ENCODE data around the gene NUDT8. TPM values are rescaled to one million over a fixed set of nuclear protein-coding genes. Genes with fewer than 3 reads are reported as not detected.

The NUDT8 gene
- total and polyA plus RNA-seq, 9 of the 15 experiments (the other 6 are each of a cell fraction or from before 2014, with no cell fraction given): 0.23 to 27.8 (median 5.0) TPM

DNA sequence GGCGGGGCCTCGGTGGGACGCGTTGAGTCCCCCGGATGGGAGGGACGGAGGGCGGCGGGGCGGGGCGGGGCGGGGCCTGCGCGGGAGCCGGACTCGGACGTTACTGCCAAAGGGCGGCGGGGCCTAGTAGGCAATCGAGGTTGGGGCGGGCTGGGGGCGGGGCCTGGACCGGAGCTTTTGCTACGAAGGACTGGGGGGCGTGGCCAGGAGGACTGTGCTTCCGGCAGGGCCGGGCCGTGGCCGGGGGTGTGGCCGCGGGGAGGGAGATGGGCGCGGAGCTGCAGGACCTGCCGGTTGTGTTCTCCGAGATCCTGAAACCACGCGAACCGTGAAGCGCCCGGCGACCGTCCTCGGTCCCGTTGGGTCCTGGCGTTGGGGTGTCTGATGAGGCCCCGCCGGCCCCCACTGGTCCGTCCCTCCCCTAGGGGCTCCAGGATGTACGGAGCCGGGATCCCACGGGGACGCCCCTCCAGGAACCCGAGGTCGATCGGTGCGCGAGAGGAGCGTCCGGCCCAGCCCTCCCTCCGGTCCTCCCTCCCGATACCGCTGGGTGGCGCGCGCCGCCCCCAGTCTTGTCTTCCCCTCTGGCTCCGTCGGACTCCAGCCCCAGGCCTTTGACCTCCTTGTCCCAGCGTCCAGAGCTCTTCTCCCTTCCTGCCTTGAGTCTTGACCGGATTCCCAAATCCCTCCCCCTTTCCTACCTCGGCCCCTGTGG is 648 bp upstream of the NUDT8 start (continued):
- TF ChIP-seq NR2C2 (CRISPR knock-in tag; IDR thresholded peaks at IDR 0.05) (0 out of 2 replicates have a peak, but pooled peaks have one; percentile 27), NR2C2 (tag; IDR thresholded peaks at IDR 0.05) (peak; percentile 86), SAFB (IDR thresholded peaks at IDR 0.05; ENCODE audit: borderline replicate concordance, low read depth, low read length) (peak; percentile 24; the same call in 1 of the 2 replicates), PCBP1 (IDR thresholded peaks at IDR 0.05; ENCODE audit: low read depth, low read length, poor library complexity, severe bottlenecking) (no peak), LCOR (CRISPR knock-in tag; IDR thresholded peaks at IDR 0.05) (peak; percentile 85), GTF2F1 (IDR thresholded peaks at IDR 0.05; ENCODE audit: low read depth, low read length) (no peak), ZNF639 (CRISPR knock-in tag; conservative IDR thresholded peaks at IDR 0.05 in 1 of 2, IDR thresholded peaks at IDR 0.05 in 1 of 2) (peak in 1 of 2 experiments; percentile 90; a peak in 2 of 4 replicates), ATF4 (CRISPR knock-in tag; IDR thresholded peaks at IDR 0.05) (0 out of 2 replicates have a peak, but pooled peaks have one; percentile 32), NFIX (CRISPR knock-in tag; IDR thresholded peaks at IDR 0.05; ENCODE audit: low read depth) (no peak), STAG1 (CRISPR knock-in tag; IDR thresholded peaks at IDR 0.05; ENCODE audit: borderline replicate concordance) (no peak), NR1H2 (CRISPR knock-in tag; IDR thresholded peaks at IDR 0.05) (no peak), KDM1A (IDR thresholded peaks at IDR 0.05) (no peak), ZNF436 (CRISPR knock-in tag; IDR thresholded peaks at IDR 0.05) (no peak), ZBTB2 (IDR thresholded peaks at IDR 0.05) (peak; percentile 65; the same call in 1 of the 2 replicates)
- TF ChIP-seq, protein P1, sequence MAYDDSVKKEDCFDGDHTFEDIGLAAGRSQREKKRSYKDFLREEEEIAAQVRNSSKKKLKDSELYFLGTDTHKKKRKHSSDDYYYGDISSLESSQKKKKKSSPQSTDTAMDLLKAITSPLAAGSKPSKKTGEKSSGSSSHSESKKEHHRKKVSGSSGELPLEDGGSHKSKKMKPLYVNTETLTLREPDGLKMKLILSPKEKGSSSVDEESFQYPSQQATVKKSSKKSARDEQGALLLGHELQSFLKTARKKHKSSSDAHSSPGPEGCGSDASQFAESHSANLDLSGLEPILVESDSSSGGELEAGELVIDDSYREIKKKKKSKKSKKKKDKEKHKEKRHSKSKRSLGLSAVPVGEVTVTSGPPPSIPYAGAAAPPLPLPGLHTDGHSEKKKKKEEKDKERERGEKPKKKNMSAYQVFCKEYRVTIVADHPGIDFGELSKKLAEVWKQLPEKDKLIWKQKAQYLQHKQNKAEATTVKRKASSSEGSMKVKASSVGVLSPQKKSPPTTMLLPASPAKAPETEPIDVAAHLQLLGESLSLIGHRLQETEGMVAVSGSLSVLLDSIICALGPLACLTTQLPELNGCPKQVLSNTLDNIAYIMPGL (CRISPR knock-in tag; IDR thresholded peaks at IDR 0.05): peak; percentile 85; the same call in 1 of the 2 replicates

Data from K562 (cell line).